GM11168 (cell line): ENCODE measurements around the gene RPS10.

Source experiments
- in situ Hi-C: fragments of 300-500 bp; cut with MboI; formaldehyde crosslinking; loops from one replicate; pipeline ENCODE4 v1.12.0; 2022; ENCODE audit warnings: low sequenced_read_pairs; ENCODE audit not compliant: unreplicated experiment

RPS10 gene

DNA sequence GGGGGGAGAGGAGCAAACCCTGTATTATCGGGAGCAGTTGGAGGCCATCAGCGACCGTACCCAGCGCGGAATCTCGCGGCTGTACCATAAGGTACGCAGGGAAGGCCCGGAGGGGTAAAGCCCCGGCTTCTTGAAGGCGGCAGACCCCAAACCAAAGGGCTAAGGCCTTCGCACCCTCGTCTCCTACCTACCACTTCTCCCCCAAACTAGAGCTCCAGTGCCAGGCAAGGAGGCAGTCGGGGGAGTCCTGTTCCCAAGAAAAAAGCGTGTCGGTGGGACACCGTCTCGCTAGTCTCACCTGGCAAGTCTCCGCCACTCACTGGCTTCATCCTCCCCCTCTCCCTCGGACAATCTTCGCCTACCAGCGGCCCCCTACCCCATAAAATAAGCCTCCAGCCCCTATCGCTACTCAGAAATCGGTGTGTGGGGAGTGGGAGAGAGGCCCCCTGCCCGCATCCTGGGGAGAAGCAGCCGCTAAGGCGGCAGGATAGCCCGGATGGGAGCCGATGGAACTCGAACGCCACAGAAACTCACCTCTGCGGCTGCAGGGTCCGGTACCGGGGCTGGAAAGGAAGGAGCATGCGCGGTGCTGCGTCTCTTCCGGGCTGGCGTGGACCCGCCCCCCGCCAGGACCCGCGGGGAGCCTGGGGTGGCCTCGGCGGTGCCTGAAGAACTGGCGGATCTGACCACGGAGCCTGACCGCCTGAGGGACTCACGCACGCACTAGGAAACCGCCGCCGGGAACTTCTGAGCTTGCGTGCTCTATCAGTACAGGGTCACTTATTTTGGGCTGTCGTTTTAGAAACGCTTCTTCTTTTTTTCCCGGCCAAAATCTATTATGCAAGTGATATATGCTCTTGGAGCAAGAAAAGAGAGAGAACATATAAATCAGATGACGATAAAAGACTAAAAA is at the start of gene RPS10:
Gene RPS10, minus strand, starts transcription at position 572 of the 913 bp plus-strand sequence. CDS start 848 bp downstream, outside the sequence.
- in situ Hi-C loops, result no loop called here

DNA sequence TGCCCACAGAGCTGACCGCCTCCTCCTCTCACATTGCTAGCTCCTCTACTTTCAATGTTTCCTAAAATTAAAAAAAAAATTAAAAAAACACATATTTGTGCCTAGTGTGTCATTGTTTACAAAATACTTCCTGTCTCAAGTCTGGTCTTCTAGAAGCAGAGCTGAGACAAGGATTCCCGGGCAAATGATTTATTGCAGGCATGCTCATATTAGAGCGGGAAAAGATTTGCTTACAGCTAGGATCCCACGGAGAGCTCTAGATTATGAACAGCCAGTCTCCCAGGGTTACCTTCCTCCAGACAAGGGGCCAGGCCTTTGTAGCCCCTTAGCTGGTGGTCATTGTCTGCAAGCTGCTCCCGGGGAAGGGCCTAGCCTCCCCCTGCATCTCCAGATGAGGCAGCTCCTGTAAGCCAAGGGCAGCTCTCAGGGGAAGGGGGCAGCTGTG is 49.4 kb upstream of the RPS10 start:
- in situ Hi-C loops, result no loop called here

DNA sequence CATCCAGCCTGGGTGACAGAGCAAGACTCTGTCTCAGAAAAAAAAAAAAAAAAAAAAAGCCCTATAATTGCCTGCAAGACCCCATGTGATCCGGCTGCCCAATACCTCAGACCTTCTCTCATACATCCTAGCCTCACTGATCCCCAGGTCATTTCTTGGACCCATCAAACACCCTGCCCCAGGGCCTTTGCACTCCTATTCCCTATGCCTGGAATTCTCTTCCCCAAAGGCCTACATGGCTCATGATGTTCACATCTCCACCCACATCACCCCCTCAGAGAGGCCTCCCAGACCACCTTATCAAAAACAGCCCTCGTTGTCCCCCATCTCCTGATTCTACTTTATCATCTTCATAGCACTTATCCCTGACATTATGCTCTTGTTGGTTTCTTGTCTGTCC is 48.9 kb upstream of the RPS10 start:
- in situ Hi-C loops, result no loop called here

DNA sequence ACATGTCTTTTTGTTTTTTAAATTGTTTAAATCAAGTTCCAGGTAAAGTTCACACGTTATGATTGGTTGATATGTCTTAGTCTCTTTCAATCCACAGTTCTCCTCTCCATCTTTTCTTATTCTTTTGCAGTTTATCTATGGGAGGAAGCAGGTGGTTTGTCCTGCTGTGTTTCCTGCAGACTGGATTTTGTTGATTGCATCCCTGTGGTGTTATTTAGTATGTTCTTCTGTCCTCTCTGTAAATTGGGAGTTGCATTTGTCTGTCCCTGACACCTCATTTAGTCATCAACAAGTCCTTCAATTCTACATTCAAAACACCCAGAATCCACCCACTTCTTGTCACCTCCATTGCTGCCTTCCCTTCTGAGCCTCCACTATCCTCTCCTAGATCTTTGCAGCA is 48.1 kb upstream of the RPS10 start:
- in situ Hi-C loops, result no loop called here

DNA sequence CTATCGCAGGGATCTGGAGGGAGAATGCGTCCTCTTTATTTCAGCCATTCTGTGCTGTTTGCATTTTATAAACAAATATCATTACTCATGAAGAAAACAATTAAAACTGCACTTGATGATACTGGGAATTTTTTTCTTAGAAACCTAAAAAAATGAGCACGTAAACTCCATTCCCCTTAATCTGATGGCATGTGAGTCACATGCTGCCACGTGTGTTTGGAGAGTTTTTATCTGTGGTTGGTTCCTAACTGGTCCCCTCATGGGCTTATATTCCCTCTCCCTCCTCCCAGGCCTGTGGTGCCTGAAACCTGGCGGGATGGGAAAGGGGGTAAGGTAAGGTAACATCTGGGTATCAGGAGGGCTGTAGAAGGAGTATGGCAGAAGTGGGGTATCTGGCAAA is 46.6 kb upstream of the RPS10 start:
- in situ Hi-C loops, result no loop called here

DNA sequence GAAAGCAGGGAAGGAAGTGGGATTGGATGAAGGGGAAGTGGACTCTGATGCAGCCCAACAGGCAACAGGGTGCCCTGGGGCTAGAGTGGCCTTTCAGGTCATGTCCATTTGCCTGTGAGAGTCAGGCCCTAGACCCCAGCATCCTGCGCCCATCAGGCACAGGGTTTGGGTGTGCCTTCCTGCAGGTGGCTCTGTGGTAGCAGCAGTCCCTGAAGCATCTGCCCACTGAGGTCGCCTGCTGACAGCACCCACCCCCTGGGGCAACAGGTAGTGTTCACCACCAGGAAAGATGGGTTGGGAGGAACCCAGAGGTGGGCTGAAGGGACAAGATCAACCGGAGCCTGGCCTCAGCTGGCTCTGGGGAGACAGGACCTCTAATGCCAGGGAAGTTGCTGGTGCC is 43.6 kb upstream of the RPS10 start:
- in situ Hi-C loops, result no loop called here

DNA sequence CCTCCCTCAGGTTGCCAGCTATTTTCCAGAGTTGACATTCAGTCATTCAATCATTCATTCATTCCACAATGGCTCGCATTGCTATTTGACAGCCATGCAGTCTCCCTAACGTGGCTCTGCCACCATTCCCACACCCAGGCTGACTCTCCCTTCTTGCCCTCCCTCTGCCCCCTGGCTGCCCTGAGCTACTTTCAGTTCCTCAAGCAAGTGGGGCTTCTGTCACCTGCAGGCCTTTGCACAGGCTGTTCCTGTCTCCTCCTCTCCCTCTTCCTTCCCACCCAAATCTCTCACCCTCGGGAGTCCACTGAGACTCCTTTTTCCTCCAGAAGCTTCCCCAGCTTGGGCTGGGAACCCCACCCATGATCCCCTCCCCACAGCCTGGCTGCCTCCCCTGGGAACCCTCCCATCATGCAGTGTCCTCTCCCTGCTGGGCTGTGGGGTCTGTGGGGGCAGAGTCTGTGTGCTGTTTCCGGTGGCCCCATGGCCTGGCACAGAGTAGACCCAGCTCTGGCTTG is 42.6 kb upstream of the RPS10 start:
- in situ Hi-C loops, result no loop called here

DNA sequence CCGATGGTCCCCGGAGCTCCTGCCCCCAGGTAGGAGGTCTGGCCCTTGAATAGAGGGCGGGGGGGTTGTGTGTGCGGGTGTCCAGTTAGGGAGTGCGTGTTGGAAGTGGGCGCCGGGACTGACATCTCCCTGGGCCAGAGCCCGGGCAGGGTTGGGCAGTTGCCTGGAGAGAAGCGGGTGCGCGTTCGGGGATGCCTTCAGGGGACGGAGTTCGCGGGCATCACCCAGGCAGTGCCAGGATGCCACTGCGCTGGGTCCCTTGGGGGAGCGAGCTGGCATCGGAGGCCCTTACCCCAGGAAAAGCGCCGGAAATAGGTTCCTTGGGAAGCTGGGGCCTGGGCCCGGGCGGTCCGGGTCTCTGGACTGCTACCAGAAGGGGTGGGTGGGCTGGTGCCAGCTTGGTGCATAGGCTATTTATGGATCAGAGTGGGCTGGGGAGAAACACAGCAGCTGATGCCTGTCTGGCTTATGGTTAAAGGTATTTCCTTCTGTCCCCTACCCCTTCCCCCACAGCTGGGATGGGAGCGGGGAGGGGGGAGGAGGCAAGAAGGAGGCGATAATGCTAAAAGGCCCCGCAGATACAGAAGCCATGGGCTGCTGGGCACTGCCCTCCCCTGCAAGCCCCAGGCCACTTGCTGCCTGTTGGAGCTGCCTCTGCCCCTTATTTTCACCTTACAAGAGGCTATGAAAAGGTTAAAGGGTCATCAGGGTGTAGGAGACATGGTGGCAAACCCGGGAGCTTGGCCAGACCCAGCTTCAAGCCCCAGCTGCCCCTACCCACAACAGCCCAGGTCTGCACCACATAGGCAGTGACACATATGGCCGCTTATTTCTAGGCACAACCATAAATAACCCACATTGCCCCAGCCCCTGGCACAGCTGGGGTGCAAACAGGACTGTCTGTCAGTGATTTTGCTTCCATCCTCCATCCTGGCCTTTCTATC is 40.6 kb upstream of the RPS10 start:
- in situ Hi-C loops, result no loop called here

DNA sequence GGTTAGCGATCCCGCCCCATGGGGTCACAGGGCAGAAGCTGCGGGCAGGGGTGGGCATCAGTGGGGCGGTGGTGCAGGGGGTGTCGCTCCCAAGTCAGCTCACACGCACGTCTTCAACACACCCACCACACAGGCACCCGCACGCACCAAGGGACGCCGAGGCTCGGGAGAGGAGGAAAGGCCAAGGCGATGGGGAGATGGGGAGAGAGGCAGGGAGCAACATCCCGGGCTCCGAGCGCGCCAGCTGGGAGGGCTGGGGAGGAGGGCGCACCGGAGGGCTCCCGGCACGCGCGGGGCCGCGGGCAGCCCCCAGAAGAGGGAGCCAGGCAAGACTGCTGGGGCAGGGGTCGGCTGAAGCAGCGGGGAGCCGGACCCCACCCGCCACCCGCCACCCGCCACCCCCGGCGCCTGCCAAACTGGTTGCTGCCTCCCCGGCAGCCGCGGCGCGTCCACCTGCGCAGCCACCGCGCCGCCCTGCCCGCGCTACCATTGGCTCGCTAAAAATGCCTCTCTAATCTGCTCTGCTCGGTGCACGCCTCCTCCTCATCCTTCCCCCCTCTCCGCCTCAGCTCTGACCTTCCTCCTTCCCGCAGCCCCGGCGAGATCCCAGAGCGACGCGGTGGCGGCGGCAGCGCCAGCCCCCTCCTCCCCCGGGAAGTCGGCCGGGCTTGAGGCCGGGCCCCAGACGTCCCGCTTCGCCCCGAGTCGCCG is 39.8 kb upstream of the RPS10 start, which contains the start of gene PACSIN1:
Gene PACSIN1, plus strand, starts transcription at position 546 of the 711 bp plus-strand sequence. CDS start 60,230 bp downstream, outside the sequence.
- in situ Hi-C loops, result no loop called here

DNA sequence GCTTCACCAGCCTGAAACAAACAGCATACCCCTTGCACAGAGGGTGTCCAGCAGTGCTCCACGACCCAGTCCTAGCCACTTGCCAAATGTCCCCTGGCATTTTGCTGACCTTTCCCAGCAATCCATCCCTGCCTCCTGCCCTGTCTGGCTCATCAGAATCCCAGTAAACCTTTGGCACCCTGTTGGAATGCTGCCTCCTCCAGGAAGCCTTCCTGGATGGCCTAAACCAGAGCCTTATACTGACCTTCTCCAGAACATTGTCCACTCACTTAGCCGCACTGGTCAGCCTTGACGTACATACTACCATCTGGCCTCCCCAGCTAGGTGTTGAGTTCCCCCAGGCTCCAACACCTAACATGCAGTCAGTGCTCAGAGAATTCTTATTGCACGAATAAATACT is 38.0 kb upstream of the RPS10 start:
- in situ Hi-C loops, result no loop called here

DNA sequence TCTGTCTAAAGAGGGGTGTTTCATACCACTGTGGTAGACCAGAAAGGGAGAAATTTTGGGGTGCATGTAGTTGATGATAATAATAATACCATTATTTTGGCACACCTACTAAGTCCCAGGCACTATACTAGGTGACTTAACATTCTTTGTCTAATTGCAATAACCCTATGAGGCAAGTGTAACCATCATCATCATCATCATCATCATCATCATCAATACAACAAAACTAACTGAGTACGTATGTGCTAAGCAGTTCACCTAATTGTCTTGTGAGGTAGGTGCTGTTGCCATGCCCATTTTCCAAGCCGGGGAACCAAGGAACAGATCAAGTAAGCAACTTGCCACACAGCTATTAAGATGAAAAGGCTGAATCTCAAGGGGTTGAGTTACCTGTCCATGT is 37.4 kb upstream of the RPS10 start:
- in situ Hi-C loops, result no loop called here

DNA sequence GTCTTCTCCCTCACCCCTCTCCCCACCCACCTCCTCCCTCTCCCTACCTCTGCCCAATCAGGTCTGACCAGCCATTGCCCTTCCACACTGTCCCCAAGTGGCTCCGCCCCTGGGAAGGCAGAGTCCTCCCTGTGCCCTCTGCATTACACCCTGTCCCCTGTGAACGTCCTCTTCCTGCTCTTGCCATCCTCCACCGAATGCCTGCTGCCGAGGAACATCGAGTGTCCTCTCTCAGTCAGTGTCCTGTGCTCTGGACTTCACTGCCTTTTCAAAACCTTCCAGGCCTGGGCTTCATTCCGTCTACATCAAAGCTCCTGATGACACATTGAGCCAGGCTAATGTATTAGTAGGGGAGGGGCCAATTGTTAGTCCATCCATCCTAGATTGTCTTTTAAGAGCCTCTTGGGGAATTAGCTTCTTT is 36.7 kb upstream of the RPS10 start:
- in situ Hi-C loops, result no loop called here

DNA sequence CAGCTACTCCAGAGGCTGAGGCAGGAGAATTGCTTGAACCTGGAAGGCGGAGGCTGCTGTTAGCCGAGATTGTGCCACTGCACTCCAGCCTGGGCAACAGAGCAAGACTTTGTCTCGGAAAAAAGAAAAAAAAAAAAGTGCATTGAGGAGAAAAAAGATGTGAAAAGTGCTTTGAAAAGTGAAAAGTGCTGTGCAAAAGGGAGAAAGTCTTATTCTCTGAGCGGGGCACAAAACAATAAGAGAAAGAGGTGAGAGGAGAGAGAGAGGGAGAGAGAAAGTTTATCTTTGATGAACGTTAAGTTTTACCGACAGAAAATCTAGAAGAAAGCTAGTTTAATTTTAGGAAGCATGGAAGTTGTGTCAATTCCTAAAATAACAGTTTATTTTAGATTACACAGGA is 36.1 kb upstream of the RPS10 start:
- in situ Hi-C loops, result no loop called here

DNA sequence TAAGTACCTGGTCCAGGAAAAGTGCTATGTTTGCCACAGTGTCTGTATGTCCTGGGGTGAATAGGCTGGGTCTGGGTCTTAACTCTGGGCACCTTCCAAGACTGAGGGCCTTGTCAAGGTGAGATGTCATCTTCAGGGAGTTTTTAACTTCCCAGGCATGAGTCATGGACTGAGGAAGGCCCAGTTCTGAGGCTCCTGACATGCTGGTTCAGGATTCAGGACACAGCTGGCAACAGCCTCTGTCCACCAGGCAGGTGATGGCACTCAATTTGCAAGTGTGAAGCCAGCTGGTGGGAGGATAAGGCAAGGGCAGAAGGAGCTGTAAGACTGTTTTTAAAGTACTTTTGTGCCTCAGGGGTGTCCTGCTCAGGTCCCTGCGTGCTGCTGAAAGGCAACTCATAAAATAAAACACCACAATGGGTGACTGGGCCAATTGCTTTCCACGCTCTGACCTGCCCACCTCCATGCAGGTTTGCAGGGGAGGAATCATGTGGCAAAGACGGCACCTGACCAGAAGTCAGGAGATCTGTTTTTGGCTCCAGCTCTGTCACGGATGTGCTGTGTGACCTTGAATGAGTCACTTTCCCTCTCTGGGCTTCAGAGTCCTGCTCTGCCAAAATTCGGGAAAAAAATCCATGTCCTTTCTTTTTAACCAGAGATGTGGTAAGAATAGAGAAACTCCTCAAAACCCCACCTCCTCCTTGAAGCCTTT is 35.1 kb upstream of the RPS10 start:
- in situ Hi-C loops, result no loop called here

DNA sequence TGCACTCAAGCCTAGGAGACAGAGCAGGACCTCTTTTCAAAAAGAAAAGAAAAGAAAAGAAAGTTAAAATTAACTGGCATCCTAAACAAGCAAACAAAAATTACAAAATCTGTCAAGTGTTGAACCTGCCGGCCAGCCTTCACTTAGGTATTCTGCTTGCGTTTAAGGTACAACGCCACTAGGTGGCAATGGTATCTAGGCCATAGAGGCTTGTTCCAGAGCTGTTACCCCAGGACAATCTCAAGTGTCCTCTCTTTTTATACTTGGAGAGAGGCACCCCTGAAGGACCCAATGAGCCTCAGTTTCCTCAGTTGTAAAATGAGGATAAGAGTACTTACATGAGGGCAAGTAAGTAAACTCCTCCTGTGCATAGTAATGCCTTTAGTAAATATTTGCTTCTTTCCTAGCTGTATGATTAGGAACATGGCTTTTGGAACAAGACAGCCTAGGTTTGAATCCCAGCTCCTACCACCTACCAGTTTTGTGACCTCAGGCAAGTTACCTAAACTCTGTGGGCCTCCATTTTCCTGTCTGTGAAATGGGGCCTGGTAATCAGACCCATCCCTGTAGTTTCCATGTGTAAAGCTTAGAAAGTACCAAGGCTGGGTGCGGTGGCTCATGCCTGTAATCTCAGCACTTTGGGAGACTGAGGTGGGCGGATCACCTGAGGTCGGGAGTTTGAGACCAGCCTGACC is 34.2 kb upstream of the RPS10 start:
- in situ Hi-C loops, result no loop called here

DNA sequence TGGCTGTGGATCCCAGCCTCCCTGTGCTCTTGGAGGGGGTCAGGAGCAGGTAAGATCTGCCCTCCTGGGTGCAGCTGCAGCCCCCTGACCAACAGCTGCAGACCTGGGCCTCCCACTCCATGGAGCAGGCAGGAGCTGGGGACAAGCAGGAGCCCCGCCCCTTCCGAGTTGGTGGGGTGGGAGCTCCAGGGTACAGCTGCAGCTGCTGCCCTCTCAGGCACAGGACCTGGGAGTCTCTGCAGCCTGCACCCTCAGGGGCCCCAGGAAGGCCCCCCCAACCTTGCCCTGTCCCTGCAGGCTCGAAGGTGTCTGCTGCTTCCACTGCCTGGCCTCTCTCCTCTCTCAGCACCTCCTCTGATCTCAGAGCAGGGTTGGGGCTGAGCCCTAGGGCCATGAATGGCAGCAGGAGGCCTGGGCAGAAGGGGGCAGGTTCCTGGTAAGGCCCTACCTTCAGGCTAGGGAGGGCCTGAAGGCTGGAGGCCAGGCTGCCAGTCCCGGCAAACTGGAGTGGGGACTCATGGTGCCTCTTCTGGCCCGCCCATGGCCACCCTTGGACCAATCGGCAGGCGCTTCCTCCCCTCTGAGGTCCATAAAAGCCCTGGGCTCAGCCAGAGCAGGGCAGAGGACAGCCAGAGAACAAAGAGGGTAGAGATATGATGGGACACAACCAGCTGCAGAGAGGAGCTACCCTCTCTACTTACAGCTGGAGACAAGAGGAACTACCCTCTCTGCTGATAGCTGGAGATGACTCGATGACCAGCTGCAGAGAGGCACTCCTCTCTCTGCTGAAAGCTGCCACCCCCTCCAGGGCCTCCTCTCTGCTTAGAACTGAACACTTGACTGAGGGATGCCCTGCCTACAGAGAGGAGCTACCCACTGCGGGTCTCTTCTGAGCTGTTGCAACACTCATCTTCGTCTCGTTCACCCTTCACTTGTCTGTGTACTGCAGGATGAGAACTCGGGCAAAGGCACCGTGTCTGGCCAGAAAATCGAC is 32.2 kb upstream of the RPS10 start:
- in situ Hi-C loops, result no loop called here

DNA sequence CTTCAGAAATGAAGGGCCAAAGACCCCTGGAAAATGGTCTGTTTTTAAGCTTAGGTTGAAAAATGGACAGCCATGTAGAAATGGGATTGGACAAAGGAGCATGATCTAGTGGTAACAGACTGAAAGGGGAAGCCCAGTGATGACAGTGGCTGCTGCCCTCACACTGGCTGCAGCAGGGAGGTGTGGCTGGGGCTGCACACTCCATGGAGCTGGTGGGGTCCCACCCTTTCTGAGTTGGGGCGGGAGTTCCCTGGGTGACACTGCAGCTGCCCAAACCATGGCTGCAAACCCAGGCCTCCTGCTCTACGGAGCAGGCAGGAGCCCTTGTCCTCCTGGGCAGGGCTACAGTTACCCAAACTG is 31.5 kb upstream of the RPS10 start:
- in situ Hi-C loops, result no loop called here

DNA sequence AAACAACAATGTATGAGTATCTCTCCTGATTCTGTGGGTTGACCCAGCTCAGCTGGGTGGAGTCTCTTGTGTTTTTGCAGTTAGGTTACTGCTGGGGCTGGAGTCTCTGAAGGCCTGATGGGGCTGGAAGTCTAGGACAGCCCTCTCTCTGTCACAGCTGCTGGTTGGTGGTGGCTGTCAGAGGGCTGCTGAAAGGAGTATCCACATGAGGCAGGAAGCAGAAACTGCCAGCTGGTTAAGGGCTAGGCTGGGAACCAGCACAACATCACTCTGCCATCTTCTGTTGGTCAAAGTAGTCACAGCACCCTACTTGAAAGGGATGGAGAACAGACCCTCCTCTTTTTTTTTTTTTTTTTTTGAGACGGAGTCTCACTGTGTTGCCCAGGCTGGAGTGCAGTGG is 30.0 kb upstream of the RPS10 start:
- in situ Hi-C loops, result no loop called here
